Mesothelial cell of epicardium (in vitro differentiated cells): ENCODE results near the gene RNF2. TPM values are rescaled to one million over a fixed set of nuclear protein-coding genes. Genes with fewer than 3 reads are reported as not detected.

ENCODE experiments used
- DNase-seq, 2 experiments: peaks; one replicate each; pipeline ENCODE4 v3.0.0; 2021; ENCODE audit warnings: low spot score in 2 of 2; ENCODE audit not compliant: unreplicated experiment in 2 of 2
- H3K27ac Mint-ChIP-seq: 2 replicates; pipeline ENCODE4 v1.8.0; 2021; ENCODE audit warnings: mixed read lengths
- H3K27me3 Mint-ChIP-seq: 2 replicates; pipeline ENCODE4 v1.8.0; 2021; ENCODE audit warnings: low read depth, mixed read lengths
- H3K36me3 Mint-ChIP-seq: 2 replicates; pipeline ENCODE4 v1.8.0; 2021; ENCODE audit warnings: mixed read lengths
- H3K4me1 Mint-ChIP-seq: 2 replicates; pipeline ENCODE4 v1.8.0; 2021; ENCODE audit warnings: mixed read lengths
- H3K4me3 Mint-ChIP-seq: 2 replicates; pipeline ENCODE4 v1.8.0; 2021; ENCODE audit warnings: mild to moderate bottlenecking, moderate library complexity, mixed read lengths
- H3K9me3 Mint-ChIP-seq: 2 replicates; pipeline ENCODE4 v1.8.0; 2021; ENCODE audit warnings: mixed read lengths
- CTCF ChIP-seq: fragments of 200-600 bp; sonication (generic); IDR thresholded peaks from one replicate; pipeline ENCODE4 v1.5.0; 2021; ENCODE audit warnings: antibody characterized with exemption; ENCODE audit not compliant: unreplicated experiment
- total RNA-seq: library from RNA; stranded (reverse); gene quantifications from 3 replicates; pipeline ENCODE4 v1.2.1, GENCODE V29; 2021

RNF2 gene
- total RNA-seq, 1 donor from 2014 or later, result 36.1 TPM

- Mint-ChIP-seq H3K27ac (no peak overlapping the region), H3K4me3 (no peak overlapping the region), H3K9me3 (peaks cover 2% of the 10 kb centered on the region), H3K36me3 (no peaks in the 10 kb centered on the region), H3K4me1 (peaks cover 4% of the 10 kb centered on the region), H3K27me3 (peaks cover 1% of the 10 kb centered on the region)
- TF ChIP-seq CTCF, result no peak
- no peak for DNase-seq
Measured at GRCh38 chr1:185035258-185035657, 10.1 kb upstream of the RNF2 start.

GRCh38 chr1:185038813-185039376 lies 6.5 kb upstream of the RNF2 start:
- no peak overlapping the region for H3K4me3 Mint-ChIP-seq
- H3K9me3 Mint-ChIP-seq, result no peaks in the 10 kb centered on the region
- H3K27ac Mint-ChIP-seq, result no peak overlapping the region
- no peak for TF ChIP-seq CTCF
- H3K27me3 Mint-ChIP-seq, result peaks cover 1% of the 10 kb centered on the region
- peaks cover under 1% of the 10 kb centered on the region for H3K4me1 Mint-ChIP-seq
- DNase-seq, result no peak
- H3K36me3 Mint-ChIP-seq, result no peaks in the 10 kb centered on the region

GRCh38 chr1:185039726-185040407 lies 5.5 kb upstream of the RNF2 start:
- Mint-ChIP-seq H3K27ac (no peak overlapping the region), H3K36me3 (no peaks in the 10 kb centered on the region), H3K9me3 (no peaks in the 10 kb centered on the region), H3K4me1 (peaks cover 3% of the 10 kb centered on the region), H3K4me3 (no peak overlapping the region), H3K27me3 (peaks cover 1% of the 10 kb centered on the region)
- no peak for DNase-seq
- no peak for TF ChIP-seq CTCF

DNA sequence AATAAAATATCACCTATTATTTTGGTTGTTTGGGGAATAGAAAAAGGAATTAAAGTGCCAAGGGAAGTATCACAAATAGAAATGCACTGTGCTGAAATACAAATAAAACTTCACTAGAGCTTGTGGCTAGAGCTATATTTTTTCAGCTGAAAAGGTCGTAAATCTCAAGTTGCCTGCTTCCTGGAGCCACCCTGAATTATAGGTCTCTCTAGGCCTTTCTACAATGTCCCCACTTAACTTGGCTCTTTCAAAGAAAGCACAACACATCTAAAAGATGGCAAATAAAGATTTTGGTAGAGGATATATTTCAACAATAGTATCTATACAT lies 5.0 kb upstream of the RNF2 start:
- Mint-ChIP-seq H3K4me1 (peaks cover 4% of the 10 kb centered on the region), H3K4me3 (no peak overlapping the region), H3K27ac (no peak overlapping the region), H3K9me3 (no peaks in the 10 kb centered on the region), H3K27me3 (peaks cover 1% of the 10 kb centered on the region), H3K36me3 (no peaks in the 10 kb centered on the region)
- TF ChIP-seq CTCF, result no peak
- DNase-seq, result no peak

GRCh38 chr1:185041742-185042141 lies 3.6 kb upstream of the RNF2 start:
- no peaks in the 10 kb centered on the region for H3K27me3 Mint-ChIP-seq
- no peak overlapping the region for H3K4me3 Mint-ChIP-seq
- no peak for DNase-seq
- H3K4me1 Mint-ChIP-seq, result peaks cover 10% of the 10 kb centered on the region
- H3K36me3 Mint-ChIP-seq, result no peaks in the 10 kb centered on the region
- no peak overlapping the region for H3K27ac Mint-ChIP-seq
- H3K9me3 Mint-ChIP-seq, result no peaks in the 10 kb centered on the region
- TF ChIP-seq CTCF, result no peak
